Esophagus squamous epithelium (tissue), 5 donors: ENCODE results near the gene TBC1D5. TPM values are rescaled to one million over a fixed set of nuclear protein-coding genes. Genes with fewer than 3 reads are reported as not detected.

Experiments used
- DNase-seq: peaks from one replicate; lab custom pipeline; 2025; lab: John Stamatoyannopoulos, UW
- H3K27ac ChIP-seq, 4 donors: fragments of 200-600 bp; sonication (generic); one replicate each; pipeline ENCODE4 v1.5.1; 2016 to 2019; ENCODE audit warnings: mild to moderate bottlenecking in 1 of 4
- H3K27me3 ChIP-seq, 4 donors: fragments of 200-600 bp; sonication (generic); 1 replicate in 3 of 4; 2 replicates in 1 of 4; pipeline versions ENCODE4 v1.5.1 to v1.6.0; 2017 to 2021; ENCODE audit warnings: antibody characterized with exemption in 1 of 4
- H3K36me3 ChIP-seq, 3 donors: fragments of 200-600 bp; sonication (generic); one replicate each; pipeline ENCODE4 v1.5.1; 2016 to 2019
- H3K4me1 ChIP-seq, 3 donors: fragments of 200-600 bp; sonication (generic); one replicate each; pipeline ENCODE4 v1.5.1; 2017 to 2019
- H3K4me3 ChIP-seq, 4 donors: fragments of 200-600 bp; sonication (generic); 1 replicate in 3 of 4; 2 replicates in 1 of 4; pipeline ENCODE4 v1.5.1; 2016 to 2019; ENCODE audit warnings: mild to moderate bottlenecking in 2 of 4, moderate library complexity in 1 of 4
- H3K9me3 ChIP-seq, 3 donors: fragments of 200-600 bp; sonication (generic); one replicate each; pipeline ENCODE4 v1.5.1; 2016 to 2019
- POLR2A ChIP-seq, 4 donors: fragments of 450-650 bp; IDR thresholded peaks; one replicate each; pipeline ENCODE4 v1.6.1; 2017; ENCODE audit warnings: antibody characterized with exemption in 4 of 4, mild to moderate bottlenecking in 4 of 4, moderate library complexity in 3 of 4
- WGBS, 2 donors: methylation state at CpG; one replicate each; pipeline ENCODE4 v1.1.5; 2018; 5-methylcytosine and 5-hydroxymethylcytosine counted together
- intact Hi-C: fragments of 100-400 bp; cut with DNase I; formaldehyde crosslinking; loops from one replicate; pipeline ENCODE4 v1.15.0; 2022
- total RNA-seq, 4 donors: library from RNA; depleted of rRNA; stranded (reverse); fragments of >200 nt; gene quantifications; one replicate each; pipeline ENCODE4 v1.1.0, GENCODE V29; 2016
- TF ChIP-seq, protein P1 (sequence below), 6 experiments: fragments of 450-650 bp in 4 of 6; fragments of 200-600 bp in 2 of 6; sonication (generic) in 2 of 6; IDR thresholded peaks; one replicate each; pipeline ENCODE4 v1.5.1; 2016 to 2019; ENCODE audit warnings: antibody characterized with exemption in 6 of 6, mild to moderate bottlenecking in 4 of 6, moderate library complexity in 4 of 6
- donor health status: DM: yes; HTN: yes; CAD: no.

TBC1D5 gene
- total RNA-seq, 4 donors from 2014 or later: 32.8 to 56.1 (median 39.9) TPM

DNA sequence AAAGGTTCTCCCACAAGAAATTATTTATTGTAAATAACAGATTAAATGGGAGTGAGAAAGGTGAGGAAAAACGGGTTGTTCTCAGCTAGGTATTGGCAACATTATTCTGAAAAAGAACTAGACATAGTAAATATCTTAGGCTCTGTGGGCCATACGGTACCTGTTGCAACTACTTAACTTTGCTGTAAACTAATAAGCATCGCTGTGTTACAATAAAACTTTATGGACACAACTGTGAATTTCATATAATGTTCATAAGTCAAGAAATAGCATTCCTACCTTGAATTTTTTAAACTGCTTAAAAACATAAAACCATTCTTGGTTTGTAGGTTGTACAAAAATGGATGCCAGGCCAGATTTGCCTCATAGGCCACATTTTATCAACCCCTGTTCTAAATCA lies 183.9 kb downstream of the TBC1D5 start:
- Histone ChIP-seq H3K4me3 (no peak overlapping the region), H3K4me1 (no peaks in the 10 kb centered on the region), H3K36me3 (no peaks in the 10 kb centered on the region), H3K27me3 (no peaks in the 10 kb centered on the region), H3K9me3 (no peaks in the 10 kb centered on the region), H3K27ac (no peak overlapping the region)
- no peak for DNase-seq
- intact Hi-C loops: no loop called here
- TF ChIP-seq, protein P1, sequence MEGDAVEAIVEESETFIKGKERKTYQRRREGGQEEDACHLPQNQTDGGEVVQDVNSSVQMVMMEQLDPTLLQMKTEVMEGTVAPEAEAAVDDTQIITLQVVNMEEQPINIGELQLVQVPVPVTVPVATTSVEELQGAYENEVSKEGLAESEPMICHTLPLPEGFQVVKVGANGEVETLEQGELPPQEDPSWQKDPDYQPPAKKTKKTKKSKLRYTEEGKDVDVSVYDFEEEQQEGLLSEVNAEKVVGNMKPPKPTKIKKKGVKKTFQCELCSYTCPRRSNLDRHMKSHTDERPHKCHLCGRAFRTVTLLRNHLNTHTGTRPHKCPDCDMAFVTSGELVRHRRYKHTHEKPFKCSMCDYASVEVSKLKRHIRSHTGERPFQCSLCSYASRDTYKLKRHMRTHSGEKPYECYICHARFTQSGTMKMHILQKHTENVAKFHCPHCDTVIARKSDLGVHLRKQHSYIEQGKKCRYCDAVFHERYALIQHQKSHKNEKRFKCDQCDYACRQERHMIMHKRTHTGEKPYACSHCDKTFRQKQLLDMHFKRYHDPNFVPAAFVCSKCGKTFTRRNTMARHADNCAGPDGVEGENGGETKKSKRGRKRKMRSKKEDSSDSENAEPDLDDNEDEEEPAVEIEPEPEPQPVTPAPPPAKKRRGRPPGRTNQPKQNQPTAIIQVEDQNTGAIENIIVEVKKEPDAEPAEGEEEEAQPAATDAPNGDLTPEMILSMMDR (IDR thresholded peaks at IDR 0.05): no peak
- TF ChIP-seq POLR2A (IDR thresholded peaks at IDR 0.05): no peak
- WGBS, 2 donors: 94 to 97% methylated on average over 3 of the region's 3 CpGs

DNA sequence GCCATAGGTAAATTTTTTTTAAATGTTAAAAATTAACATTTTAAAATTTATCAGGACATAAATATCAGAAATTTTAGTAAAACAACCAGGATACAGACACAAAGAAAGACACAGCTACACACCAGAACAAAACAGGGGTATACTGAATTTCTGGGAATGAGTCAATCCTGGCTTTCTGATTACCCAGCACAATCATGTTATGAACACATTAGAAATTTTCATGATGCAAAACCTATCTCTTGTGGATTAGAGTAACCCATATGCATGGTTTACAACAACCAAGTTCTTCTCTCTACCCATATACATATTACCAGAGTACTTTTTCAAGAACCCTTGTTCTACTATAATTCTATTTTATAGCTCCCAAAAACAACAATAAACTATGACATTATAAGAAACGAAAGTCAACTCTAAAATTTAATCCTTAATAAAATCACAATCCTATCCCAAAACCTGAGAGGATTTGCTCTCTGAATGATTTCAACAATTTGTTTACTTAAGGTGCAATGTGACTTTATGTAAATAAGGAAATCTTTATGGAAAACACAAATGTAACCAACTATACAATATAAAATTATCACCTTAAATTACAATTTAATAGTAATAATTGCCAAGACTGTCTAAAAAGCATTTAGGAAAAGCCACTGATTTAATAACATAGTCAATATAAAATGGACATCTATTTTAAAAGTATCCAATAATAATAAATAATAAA lies 184.5 kb downstream of the TBC1D5 start:
- no peaks in the 10 kb centered on the region for H3K36me3 ChIP-seq
- no peak for DNase-seq
- no peak overlapping the region for H3K27ac ChIP-seq
- H3K4me1 ChIP-seq: no peaks in the 10 kb centered on the region
- H3K4me3 ChIP-seq: no peak overlapping the region
- 88 to 90% methylated on average over 1 of the region's 1 CpG for WGBS, 2 donors
- no peaks in the 10 kb centered on the region for H3K27me3 ChIP-seq
- TF ChIP-seq POLR2A (IDR thresholded peaks at IDR 0.05): no peak
- TF ChIP-seq, protein P1 (IDR thresholded peaks at IDR 0.05): no peak
- no peaks in the 10 kb centered on the region for H3K9me3 ChIP-seq
- intact Hi-C loops: no loop called here

DNA sequence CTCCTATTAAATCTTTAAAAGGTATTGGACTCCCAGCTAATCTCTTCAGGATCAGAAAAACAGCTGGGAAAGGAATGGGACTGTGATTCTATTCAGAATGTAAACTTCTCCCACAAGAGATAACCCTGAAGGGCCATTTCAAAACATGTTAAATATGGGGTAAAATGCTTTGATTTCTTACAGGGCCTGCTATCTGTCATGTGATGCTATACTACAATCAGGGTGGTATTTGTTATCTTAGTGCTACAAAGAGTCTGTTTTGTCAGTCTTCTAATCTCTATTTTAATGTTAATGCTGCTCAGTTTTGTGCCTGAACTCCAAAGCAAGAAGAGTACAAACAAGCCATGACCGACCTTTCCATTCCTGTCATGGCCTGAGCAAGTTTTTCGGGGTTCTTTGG lies 186.9 kb downstream of the TBC1D5 start:
- no peak overlapping the region for H3K27ac ChIP-seq
- no peaks in the 10 kb centered on the region for H3K9me3 ChIP-seq
- no peaks in the 10 kb centered on the region for H3K36me3 ChIP-seq
- no peaks in the 10 kb centered on the region for H3K4me1 ChIP-seq
- TF ChIP-seq, protein P1 (IDR thresholded peaks at IDR 0.05): no peak
- no peaks in the 10 kb centered on the region for H3K27me3 ChIP-seq
- intact Hi-C loops: no loop called here
- WGBS, 2 donors: 95 to 98% methylated on average over 2 of the region's 2 CpGs
- no peak for DNase-seq
- no peak overlapping the region for H3K4me3 ChIP-seq

DNA sequence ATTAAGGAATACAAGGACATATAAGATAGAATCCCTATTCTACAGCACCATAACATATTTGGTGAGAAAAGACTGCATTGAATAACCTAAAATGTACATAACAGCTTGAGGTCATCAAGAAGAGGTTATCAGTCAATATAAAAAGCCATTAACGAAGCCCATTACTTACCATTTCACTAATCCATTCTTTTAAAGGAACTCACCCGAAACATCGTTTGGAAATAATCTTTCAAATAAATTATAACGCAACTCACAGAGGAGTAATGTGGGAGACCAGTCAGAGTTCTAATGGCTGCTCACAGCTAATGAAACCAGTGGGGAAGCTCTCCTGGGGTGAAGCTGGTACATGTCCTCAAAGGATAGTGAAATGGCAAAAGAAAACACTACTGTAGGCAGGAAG lies 188.4 kb downstream of the TBC1D5 start:
- Histone ChIP-seq H3K4me1 (no peaks in the 10 kb centered on the region), H3K4me3 (no peak overlapping the region), H3K36me3 (no peaks in the 10 kb centered on the region), H3K27me3 (no peaks in the 10 kb centered on the region), H3K27ac (no peak overlapping the region), H3K9me3 (no peaks in the 10 kb centered on the region)
- WGBS, 2 donors: 95 to 99% methylated on average over 4 of the region's 4 CpGs
- DNase-seq: no peak
- TF ChIP-seq, protein P1 (IDR thresholded peaks at IDR 0.05): no peak
- no peak for TF ChIP-seq POLR2A (IDR thresholded peaks at IDR 0.05)
- intact Hi-C loops: no loop called here

DNA sequence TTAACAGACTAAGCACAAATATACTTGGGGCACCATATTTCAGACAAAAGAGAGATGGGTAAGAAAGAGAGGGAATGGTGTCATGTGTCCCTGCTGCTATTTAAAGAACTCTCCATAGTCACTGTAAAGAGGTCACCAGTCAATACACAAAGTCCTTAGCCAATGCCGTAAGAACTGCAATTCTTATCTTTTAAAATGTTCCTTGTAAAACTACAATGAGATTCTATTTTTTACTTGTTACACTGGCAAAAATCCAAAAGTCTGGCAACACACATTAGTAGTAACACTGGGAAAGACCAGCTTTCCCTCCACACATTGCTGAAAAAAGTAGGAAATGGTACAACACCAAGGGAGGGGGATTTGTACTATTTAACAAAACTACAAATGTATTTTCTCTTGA lies 189.4 kb downstream of the TBC1D5 start:
- Histone ChIP-seq H3K4me3 (no peak overlapping the region), H3K4me1 (no peaks in the 10 kb centered on the region), H3K36me3 (no peaks in the 10 kb centered on the region), H3K27ac (no peak overlapping the region), H3K9me3 (no peaks in the 10 kb centered on the region), H3K27me3 (no peaks in the 10 kb centered on the region)
- no peak for TF ChIP-seq POLR2A (IDR thresholded peaks at IDR 0.05)
- TF ChIP-seq, protein P1 (IDR thresholded peaks at IDR 0.05): no peak
- no peak for DNase-seq
- WGBS, 2 donors: 65 to 76% methylated on average over 1 of the region's 1 CpG
- intact Hi-C loops: no loop called here
